GM23338 (cell line): Measurements from ENCODE around the gene RRAD. TPM values are rescaled to one million over a fixed set of nuclear protein-coding genes. Genes with fewer than 3 reads are reported as not detected.

Source experiments
- ATAC-seq: fragments of 200-7000 bp; cut with Tn5 transposase; 3 replicates; pipeline ENCODE4 v1.9.1; 2020
- DNase-seq: peaks from one replicate; pipeline ENCODE4 v3.0.0-alpha.2; 2015; ENCODE audit warnings: low spot score
- H2AFZ ChIP-seq: fragments of 200-600 bp; sonication (generic); 2 replicates; pipeline ENCODE4 v1.8.0; 2016; ENCODE audit warnings: antibody characterized with exemption, mild to moderate bottlenecking, moderate library complexity
- H3F3A ChIP-seq: fragments of 200-600 bp; sonication (generic); replicated peaks from 2 replicates; pipeline ENCODE4 v1.8.0; 2017; ENCODE audit warnings: antibody characterized with exemption, mixed run types, low read depth
- H3K27ac ChIP-seq: fragments of 200-600 bp; sonication (generic); 2 replicates; pipeline ENCODE4 v1.6.1; 2016; ENCODE audit warnings: low read depth
- H3K27me3 ChIP-seq: fragments of 200-600 bp; sonication (generic); 2 replicates; pipeline ENCODE4 v1.8.0; 2016; ENCODE audit warnings: mild to moderate bottlenecking, mixed run types, moderate library complexity; ENCODE audit not compliant: insufficient read depth
- H3K36me3 ChIP-seq: fragments of 200-600 bp; sonication (generic); 2 replicates; pipeline ENCODE4 v1.8.0; 2016; ENCODE audit warnings: mild to moderate bottlenecking; ENCODE audit not compliant: insufficient read depth
- H3K4me1 ChIP-seq: fragments of 200-600 bp; sonication (generic); 2 replicates; pipeline ENCODE4 v1.8.0; 2016; ENCODE audit warnings: mild to moderate bottlenecking, moderate library complexity; ENCODE audit not compliant: insufficient read depth
- H3K4me2 ChIP-seq: fragments of 200-600 bp; sonication (generic); 2 replicates; pipeline ENCODE4 v1.7.1; 2017; ENCODE audit warnings: mixed run types
- H3K4me3 ChIP-seq: fragments of 200-600 bp; sonication (generic); 2 replicates; pipeline ENCODE4 v1.6.1; 2016; ENCODE audit warnings: mixed run types
- H3K79me2 ChIP-seq: fragments of 200-600 bp; sonication (generic); replicated peaks from 2 replicates; pipeline ENCODE4 v1.8.0; 2017; ENCODE audit warnings: mild to moderate bottlenecking; ENCODE audit not compliant: insufficient read depth
- H3K9me2 ChIP-seq: fragments of 200-600 bp; sonication (generic); 2 replicates; pipeline ENCODE4 v1.8.0; 2017; ENCODE audit not compliant: insufficient read depth
- H4K20me1 ChIP-seq: fragments of 200-600 bp; sonication (generic); replicated peaks from 2 replicates; pipeline ENCODE4 v1.8.0; 2017; ENCODE audit warnings: mild to moderate bottlenecking; ENCODE audit not compliant: insufficient read depth
- H3K27ac Mint-ChIP-seq: 2 replicates; pipeline ENCODE4 v1.8.0; 2020; ENCODE audit warnings: inconsistent platforms, mild to moderate bottlenecking, moderate library complexity, mixed read lengths
- H3K27me3 Mint-ChIP-seq: 3 replicates; pipeline ENCODE4 v1.8.0; 2022; ENCODE audit warnings: low read depth, mild to moderate bottlenecking, moderate library complexity, mixed read lengths, inconsistent platforms; ENCODE audit not compliant: insufficient read depth, poor library complexity
- H3K36me3 Mint-ChIP-seq: 3 replicates; pipeline ENCODE4 v1.8.0; 2021; ENCODE audit warnings: low read depth, mild to moderate bottlenecking, inconsistent platforms, moderate library complexity, mixed read lengths
- H3K4me1 Mint-ChIP-seq: 3 replicates; pipeline ENCODE4 v1.8.0; 2020; ENCODE audit warnings: mild to moderate bottlenecking, inconsistent platforms, mixed read lengths
- H3K4me3 Mint-ChIP-seq: 3 replicates; pipeline ENCODE4 v1.8.0; 2021; ENCODE audit warnings: moderate library complexity, mild to moderate bottlenecking, inconsistent platforms, mixed read lengths
- H3K9me3 Mint-ChIP-seq: 3 replicates; pipeline ENCODE4 v1.8.0; 2020; ENCODE audit warnings: moderate library complexity, mild to moderate bottlenecking, inconsistent platforms, mixed read lengths
- CREB1 ChIP-seq: fragments of 250-450 bp; sonication (Bioruptor Pico); IDR thresholded peaks from 2 replicates; pipeline ENCODE4 v1.5.0; 2020; ENCODE audit warnings: low read depth, mild to moderate bottlenecking, moderate library complexity
- EZH2 ChIP-seq: fragments of 200-600 bp; sonication (generic); IDR thresholded peaks from one replicate; pipeline ENCODE4 v1.8.0; 2017; ENCODE audit warnings: antibody characterized with exemption, mild to moderate bottlenecking, low read depth; ENCODE audit not compliant: unreplicated experiment
- EZH2phosphoT487 ChIP-seq: fragments of 200-600 bp; sonication (generic); IDR thresholded peaks from one replicate; pipeline ENCODE4 v1.8.1; 2018; ENCODE audit warnings: antibody characterized with exemption; ENCODE audit not compliant: unreplicated experiment
- JUNB ChIP-seq: IDR thresholded peaks from one replicate; pipeline ENCODE4 v1.6.1; 2016; ENCODE audit warnings: antibody characterized with exemption; ENCODE audit not compliant: unreplicated experiment
- NANOG ChIP-seq: IDR thresholded peaks from 2 replicates; pipeline ENCODE4 v1.6.1; 2016; ENCODE audit warnings: antibody characterized with exemption, borderline replicate concordance
- POLR2AphosphoS5 ChIP-seq: IDR thresholded peaks from 2 replicates; pipeline ENCODE4 v1.6.1; 2016; ENCODE audit warnings: antibody characterized with exemption, low read depth
- STAT1 ChIP-seq: IDR thresholded peaks from one replicate; pipeline ENCODE4 v1.6.1; 2016; ENCODE audit warnings: antibody characterized with exemption; ENCODE audit not compliant: unreplicated experiment
- ZNF114 ChIP-seq: fragments of 250-450 bp; sonication (Bioruptor Pico); IDR thresholded peaks from 2 replicates; pipeline ENCODE4 v1.5.0; 2020; ENCODE audit warnings: mild to moderate bottlenecking, moderate library complexity
- ZNF331 ChIP-seq: fragments of 250-450 bp; sonication (Bioruptor Pico); IDR thresholded peaks from 2 replicates; pipeline ENCODE4 v1.5.0; 2020; ENCODE audit warnings: low read depth, mild to moderate bottlenecking, moderate library complexity
- polyA plus RNA-seq: library from polyadenylated mRNA; unstranded; fragments of >200 nt; fragmentation: Nextera tagmentation; extraction: Ambion mirVana; gene quantifications from 2 replicates; pipeline ENCODE4 v1.2.1, GENCODE V29; 2016
- total RNA-seq: library from RNA; depleted of rRNA; stranded (reverse); fragments of >200 nt; shearing (Covaris generic); gene quantifications from 2 replicates; pipeline ENCODE4 v1.2.3, GENCODE V29; 2014
- TF ChIP-seq, protein P1 (sequence below), 2 experiments: fragments of 200-600 bp in 1 of 2; sonication (generic) in 1 of 2; conservative IDR thresholded peaks; 2 replicates each; pipeline versions ENCODE4 v1.5.1 to v1.6.1; 2016 to 2017; ENCODE audit warnings: antibody characterized with exemption in 2 of 2, low read depth in 2 of 2, mild to moderate bottlenecking in 2 of 2, moderate library complexity in 1 of 2
- TF ChIP-seq, protein P2 (sequence below): fragments of 250-450 bp; sonication (Bioruptor Pico); IDR thresholded peaks from 2 replicates; pipeline ENCODE4 v1.5.0; 2020; ENCODE audit warnings: mild to moderate bottlenecking, moderate library complexity
- TF ChIP-seq, protein P3 (sequence below): IDR thresholded peaks from one replicate; pipeline ENCODE4 v1.6.1; 2018; ENCODE audit warnings: antibody characterized with exemption; ENCODE audit not compliant: unreplicated experiment
- TF ChIP-seq, protein P4 (sequence below): IDR thresholded peaks from 2 replicates; pipeline ENCODE4 v1.6.1; 2016; ENCODE audit warnings: antibody characterized with exemption

Gene RRAD
- total and polyA plus RNA-seq, 2 experiments from 2014 or later: 0.18 TPM; not detected in 1

DNA sequence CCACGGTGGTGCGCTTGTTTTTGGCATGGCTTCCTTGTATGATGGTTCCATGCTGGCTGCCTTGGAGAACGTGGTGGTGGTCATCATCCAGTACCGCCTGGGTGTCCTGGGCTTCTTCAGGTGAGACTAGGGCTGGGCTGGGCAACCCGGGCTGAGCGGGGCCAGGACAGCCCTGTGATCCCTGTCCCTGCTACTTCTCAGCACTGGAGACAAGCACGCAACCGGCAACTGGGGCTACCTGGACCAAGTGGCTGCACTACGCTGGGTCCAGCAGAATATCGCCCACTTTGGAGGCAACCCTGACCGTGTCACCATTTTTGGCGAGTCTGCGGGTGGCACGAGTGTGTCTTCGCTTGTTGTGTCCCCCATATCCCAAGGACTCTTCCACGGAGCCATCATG lies 14.9 kb upstream of the RRAD start:
- H3K27ac Mint-ChIP-seq: no peak overlapping the region
- no peaks in the 10 kb centered on the region for H3K79me2 ChIP-seq
- no peaks in the 10 kb centered on the region for H3K4me1 ChIP-seq
- DNase-seq: no peak
- no peaks in the 10 kb centered on the region for H3F3A ChIP-seq
- no peaks in the 10 kb centered on the region for H3K9me2 ChIP-seq
- no peak for ATAC-seq
- H3K36me3 ChIP-seq: no peaks in the 10 kb centered on the region
- no peak overlapping the region for H3K4me3 Mint-ChIP-seq
- TF ChIP-seq ZNF114 (no peak), POLR2AphosphoS5 (no peak), NANOG (no peak), STAT1 (no peak), JUNB (no peak), CREB1 (CRISPR knock-in tag) (no peak), ZNF331 (CRISPR knock-in tag) (no peak), EZH2 (no peak), EZH2phosphoT487 (no peak)
- TF ChIP-seq, protein P1, sequence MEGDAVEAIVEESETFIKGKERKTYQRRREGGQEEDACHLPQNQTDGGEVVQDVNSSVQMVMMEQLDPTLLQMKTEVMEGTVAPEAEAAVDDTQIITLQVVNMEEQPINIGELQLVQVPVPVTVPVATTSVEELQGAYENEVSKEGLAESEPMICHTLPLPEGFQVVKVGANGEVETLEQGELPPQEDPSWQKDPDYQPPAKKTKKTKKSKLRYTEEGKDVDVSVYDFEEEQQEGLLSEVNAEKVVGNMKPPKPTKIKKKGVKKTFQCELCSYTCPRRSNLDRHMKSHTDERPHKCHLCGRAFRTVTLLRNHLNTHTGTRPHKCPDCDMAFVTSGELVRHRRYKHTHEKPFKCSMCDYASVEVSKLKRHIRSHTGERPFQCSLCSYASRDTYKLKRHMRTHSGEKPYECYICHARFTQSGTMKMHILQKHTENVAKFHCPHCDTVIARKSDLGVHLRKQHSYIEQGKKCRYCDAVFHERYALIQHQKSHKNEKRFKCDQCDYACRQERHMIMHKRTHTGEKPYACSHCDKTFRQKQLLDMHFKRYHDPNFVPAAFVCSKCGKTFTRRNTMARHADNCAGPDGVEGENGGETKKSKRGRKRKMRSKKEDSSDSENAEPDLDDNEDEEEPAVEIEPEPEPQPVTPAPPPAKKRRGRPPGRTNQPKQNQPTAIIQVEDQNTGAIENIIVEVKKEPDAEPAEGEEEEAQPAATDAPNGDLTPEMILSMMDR (conservative IDR thresholded peaks at IDR 0.05; ENCODE audit: low read depth in 2 of 2): no peak
- TF ChIP-seq, protein P2, sequence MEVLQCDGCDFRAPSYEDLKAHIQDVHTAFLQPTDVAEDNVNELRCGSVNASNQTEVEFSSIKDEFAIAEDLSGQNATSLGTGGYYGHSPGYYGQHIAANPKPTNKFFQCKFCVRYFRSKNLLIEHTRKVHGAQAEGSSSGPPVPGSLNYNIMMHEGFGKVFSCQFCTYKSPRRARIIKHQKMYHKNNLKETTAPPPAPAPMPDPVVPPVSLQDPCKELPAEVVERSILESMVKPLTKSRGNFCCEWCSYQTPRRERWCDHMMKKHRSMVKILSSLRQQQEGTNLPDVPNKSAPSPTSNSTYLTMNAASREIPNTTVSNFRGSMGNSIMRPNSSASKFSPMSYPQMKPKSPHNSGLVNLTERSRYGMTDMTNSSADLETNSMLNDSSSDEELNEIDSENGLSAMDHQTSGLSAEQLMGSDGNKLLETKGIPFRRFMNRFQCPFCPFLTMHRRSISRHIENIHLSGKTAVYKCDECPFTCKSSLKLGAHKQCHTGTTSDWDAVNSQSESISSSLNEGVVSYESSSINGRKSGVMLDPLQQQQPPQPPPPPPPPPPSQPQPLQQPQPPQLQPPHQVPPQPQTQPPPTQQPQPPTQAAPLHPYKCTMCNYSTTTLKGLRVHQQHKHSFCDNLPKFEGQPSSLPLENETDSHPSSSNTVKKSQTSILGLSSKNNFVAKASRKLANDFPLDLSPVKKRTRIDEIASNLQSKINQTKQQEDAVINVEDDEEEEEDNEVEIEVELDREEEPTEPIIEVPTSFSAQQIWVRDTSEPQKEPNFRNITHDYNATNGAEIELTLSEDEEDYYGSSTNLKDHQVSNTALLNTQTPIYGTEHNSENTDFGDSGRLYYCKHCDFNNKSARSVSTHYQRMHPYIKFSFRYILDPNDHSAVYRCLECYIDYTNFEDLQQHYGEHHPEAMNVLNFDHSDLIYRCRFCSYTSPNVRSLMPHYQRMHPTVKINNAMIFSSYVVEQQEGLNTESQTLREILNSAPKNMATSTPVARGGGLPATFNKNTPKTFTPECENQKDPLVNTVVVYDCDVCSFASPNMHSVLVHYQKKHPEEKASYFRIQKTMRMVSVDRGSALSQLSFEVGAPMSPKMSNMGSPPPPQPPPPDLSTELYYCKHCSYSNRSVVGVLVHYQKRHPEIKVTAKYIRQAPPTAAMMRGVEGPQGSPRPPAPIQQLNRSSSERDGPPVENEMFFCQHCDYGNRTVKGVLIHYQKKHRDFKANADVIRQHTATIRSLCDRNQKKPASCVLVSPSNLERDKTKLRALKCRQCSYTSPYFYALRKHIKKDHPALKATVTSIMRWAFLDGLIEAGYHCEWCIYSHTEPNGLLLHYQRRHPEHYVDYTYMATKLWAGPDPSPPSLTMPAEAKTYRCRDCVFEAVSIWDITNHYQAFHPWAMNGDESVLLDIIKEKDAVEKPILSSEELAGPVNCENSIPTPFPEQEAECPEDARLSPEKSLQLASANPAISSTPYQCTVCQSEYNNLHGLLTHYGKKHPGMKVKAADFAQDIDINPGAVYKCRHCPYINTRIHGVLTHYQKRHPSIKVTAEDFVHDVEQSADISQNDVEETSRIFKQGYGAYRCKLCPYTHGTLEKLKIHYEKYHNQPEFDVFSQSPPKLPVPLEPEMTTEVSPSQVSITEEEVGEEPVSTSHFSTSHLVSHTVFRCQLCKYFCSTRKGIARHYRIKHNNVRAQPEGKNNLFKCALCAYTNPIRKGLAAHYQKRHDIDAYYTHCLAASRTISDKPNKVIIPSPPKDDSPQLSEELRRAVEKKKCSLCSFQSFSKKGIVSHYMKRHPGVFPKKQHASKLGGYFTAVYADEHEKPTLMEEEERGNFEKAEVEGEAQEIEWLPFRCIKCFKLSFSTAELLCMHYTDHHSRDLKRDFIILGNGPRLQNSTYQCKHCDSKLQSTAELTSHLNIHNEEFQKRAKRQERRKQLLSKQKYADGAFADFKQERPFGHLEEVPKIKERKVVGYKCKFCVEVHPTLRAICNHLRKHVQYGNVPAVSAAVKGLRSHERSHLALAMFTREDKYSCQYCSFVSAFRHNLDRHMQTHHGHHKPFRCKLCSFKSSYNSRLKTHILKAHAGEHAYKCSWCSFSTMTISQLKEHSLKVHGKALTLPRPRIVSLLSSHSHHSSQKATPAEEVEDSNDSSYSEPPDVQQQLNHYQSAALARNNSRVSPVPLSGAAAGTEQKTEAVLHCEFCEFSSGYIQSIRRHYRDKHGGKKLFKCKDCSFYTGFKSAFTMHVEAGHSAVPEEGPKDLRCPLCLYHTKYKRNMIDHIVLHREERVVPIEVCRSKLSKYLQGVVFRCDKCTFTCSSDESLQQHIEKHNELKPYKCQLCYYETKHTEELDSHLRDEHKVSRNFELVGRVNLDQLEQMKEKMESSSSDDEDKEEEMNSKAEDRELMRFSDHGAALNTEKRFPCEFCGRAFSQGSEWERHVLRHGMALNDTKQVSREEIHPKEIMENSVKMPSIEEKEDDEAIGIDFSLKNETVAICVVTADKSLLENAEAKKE (CRISPR knock-in tag): no peak
- TF ChIP-seq, protein P3, sequence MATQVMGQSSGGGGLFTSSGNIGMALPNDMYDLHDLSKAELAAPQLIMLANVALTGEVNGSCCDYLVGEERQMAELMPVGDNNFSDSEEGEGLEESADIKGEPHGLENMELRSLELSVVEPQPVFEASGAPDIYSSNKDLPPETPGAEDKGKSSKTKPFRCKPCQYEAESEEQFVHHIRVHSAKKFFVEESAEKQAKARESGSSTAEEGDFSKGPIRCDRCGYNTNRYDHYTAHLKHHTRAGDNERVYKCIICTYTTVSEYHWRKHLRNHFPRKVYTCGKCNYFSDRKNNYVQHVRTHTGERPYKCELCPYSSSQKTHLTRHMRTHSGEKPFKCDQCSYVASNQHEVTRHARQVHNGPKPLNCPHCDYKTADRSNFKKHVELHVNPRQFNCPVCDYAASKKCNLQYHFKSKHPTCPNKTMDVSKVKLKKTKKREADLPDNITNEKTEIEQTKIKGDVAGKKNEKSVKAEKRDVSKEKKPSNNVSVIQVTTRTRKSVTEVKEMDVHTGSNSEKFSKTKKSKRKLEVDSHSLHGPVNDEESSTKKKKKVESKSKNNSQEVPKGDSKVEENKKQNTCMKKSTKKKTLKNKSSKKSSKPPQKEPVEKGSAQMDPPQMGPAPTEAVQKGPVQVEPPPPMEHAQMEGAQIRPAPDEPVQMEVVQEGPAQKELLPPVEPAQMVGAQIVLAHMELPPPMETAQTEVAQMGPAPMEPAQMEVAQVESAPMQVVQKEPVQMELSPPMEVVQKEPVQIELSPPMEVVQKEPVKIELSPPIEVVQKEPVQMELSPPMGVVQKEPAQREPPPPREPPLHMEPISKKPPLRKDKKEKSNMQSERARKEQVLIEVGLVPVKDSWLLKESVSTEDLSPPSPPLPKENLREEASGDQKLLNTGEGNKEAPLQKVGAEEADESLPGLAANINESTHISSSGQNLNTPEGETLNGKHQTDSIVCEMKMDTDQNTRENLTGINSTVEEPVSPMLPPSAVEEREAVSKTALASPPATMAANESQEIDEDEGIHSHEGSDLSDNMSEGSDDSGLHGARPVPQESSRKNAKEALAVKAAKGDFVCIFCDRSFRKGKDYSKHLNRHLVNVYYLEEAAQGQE: no peak
- TF ChIP-seq, protein P4, sequence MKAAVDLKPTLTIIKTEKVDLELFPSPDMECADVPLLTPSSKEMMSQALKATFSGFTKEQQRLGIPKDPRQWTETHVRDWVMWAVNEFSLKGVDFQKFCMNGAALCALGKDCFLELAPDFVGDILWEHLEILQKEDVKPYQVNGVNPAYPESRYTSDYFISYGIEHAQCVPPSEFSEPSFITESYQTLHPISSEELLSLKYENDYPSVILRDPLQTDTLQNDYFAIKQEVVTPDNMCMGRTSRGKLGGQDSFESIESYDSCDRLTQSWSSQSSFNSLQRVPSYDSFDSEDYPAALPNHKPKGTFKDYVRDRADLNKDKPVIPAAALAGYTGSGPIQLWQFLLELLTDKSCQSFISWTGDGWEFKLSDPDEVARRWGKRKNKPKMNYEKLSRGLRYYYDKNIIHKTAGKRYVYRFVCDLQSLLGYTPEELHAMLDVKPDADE: no peak
- peaks cover 19% of the 10 kb centered on the region for H3K36me3 Mint-ChIP-seq
- peaks cover 12% of the 10 kb centered on the region for H3K27me3 ChIP-seq
- H3K27me3 Mint-ChIP-seq: peaks cover 16% of the 10 kb centered on the region
- no peak overlapping the region for H3K4me2 ChIP-seq
- H3K27ac ChIP-seq: no peak overlapping the region
- no peak overlapping the region for H3K4me3 ChIP-seq
- H3K4me1 Mint-ChIP-seq: peaks cover 2% of the 10 kb centered on the region; the same call in 1 of the 3 replicates
- H2AFZ ChIP-seq: no peak overlapping the region
- H4K20me1 ChIP-seq: peaks cover 10% of the 10 kb centered on the region
- no peaks in the 10 kb centered on the region for H3K9me3 Mint-ChIP-seq
